Measurements from ENCODE around the gene ANXA6.

- TF ChIP-seq, protein P1, sequence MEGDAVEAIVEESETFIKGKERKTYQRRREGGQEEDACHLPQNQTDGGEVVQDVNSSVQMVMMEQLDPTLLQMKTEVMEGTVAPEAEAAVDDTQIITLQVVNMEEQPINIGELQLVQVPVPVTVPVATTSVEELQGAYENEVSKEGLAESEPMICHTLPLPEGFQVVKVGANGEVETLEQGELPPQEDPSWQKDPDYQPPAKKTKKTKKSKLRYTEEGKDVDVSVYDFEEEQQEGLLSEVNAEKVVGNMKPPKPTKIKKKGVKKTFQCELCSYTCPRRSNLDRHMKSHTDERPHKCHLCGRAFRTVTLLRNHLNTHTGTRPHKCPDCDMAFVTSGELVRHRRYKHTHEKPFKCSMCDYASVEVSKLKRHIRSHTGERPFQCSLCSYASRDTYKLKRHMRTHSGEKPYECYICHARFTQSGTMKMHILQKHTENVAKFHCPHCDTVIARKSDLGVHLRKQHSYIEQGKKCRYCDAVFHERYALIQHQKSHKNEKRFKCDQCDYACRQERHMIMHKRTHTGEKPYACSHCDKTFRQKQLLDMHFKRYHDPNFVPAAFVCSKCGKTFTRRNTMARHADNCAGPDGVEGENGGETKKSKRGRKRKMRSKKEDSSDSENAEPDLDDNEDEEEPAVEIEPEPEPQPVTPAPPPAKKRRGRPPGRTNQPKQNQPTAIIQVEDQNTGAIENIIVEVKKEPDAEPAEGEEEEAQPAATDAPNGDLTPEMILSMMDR (IDR thresholded peaks at IDR 0.05), result no peak
- TF ChIP-seq POLR2AphosphoS5 (IDR thresholded peaks at IDR 0.05), result peak in 2 of 4 donors; percentile 16 to 39
Observed at GRCh38 chr5:151195622-151196021, 38.0 kb upstream of the ANXA6 start.
